Measurements from ENCODE around the gene RGPD8.
"Not testable (repeated sequence)": the region's sequence is repeated elsewhere in the genome, so short reads cannot be mapped to it uniquely, and the experiment has no call there.

Gene RGPD8

DNA sequence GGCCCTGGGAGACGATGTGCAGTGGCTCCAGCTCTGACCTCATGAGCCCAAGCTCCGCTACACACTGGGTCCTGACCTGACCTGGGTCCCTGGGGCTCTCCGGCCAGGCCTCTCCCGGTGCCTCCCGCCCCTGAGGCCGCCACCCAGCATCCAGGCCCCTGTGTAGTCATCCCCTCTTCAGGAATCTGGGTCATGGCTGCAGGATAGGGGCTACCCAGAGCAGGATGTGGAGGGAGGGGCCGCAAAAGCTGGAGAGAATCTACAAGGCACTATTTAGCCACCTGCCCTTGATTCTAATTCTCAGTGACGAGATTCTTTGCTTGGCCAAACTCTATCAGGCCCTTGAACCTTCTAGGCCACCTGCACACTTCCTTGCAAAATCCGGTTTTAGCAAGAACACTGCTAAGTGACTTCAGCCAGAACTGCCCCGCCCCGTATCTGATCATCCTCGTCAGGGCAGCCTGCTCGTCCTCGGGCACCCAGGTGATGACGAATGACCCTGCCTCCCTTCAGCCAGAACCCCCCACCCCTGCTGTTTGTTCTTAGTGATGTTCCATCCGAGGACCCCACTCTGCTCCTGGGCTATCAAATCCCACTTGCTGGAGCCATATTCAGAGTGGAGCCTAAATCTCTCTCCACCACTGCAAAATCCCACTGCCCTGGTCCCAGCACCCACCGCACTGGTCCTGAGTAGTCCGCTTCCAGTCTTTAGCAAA, 2.4 kb upstream of the RGPD8 start:
- DNase-seq (ENCODE audit: low read depth in 2 of 2), result not testable (repeated sequence)

DNA sequence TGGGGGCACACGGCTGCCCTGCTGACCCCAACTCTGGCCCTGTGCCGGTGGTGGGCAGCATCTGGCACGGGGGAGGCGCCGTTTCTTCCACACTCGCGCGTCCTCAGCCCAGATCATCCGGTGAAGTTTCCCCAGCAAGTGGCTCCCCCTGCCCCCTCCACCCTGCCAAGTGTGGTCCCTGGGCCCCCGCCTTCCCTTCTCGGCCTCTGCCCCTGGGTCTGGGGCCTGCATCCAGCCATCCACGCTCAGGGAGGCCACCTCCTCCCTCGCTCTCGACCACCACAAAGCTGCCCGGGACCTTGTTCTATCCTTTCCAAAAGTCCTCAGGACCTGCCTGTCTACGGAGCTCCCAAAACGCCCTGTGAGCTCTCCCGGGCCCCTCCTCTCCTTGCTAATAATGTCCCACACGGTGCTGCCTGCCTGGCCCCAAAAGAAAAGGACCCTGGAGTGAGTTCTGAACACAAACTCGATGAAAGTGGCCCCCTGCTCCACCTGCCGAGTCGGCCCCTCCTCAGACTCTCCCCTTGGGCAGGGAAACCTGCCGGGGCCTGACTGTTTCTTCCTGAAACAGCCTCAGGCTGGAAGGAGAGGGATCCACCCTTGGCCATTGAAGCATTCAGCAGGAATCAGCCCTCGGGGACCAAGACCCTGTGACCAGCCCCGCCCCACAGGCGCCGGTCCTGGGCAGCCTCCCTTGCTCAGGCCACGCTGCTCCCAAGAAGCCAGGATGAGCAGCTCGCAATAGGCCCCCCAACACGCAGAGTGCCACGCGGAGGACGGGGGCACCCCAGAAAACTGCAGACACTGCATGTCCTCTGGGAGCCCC, 1.7 kb upstream of the RGPD8 start:
- DNase-seq (ENCODE audit: low read depth in 2 of 2), result not testable (repeated sequence)

DNA sequence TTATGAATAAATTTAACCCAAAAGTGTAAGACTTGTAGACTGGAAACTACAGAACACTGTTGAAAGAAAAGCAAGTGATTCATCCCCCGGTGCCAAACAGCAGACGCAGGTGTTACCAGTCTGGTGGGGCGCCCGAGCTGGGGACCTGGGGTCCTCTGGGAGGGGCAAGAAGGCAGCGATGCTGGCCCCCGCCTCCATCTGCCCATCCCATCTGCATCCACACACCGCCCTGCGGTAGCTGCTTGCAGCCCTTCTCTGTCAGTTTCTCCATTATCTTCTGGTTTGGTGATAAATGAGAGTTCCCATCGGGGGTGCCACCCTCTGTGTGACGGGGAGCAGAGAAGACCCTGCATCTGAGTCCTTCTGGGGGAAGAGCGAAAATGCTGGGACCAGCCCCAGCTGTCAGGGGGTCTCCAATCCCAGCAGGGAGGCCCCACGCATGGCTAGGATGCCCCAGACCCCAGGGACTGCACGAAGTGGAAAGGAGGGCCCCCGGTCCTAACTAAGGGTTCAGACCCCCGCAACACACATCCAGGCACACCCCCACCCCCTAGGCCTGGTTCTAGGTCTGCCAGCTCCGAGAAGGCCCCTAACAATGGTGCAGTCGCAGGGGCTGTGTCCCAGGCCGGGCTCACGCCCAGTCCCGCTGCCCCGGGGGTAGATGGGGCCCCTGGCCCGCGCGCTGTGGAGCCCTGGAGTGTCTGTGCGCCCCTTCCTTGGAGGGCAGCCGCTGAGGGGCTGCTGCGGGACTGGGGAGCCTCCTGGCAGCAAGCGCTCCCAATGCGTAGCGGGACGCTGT, 686 bp upstream of the RGPD8 start:
- no peak for DNase-seq (ENCODE audit: low read depth in 2 of 2)

DNA sequence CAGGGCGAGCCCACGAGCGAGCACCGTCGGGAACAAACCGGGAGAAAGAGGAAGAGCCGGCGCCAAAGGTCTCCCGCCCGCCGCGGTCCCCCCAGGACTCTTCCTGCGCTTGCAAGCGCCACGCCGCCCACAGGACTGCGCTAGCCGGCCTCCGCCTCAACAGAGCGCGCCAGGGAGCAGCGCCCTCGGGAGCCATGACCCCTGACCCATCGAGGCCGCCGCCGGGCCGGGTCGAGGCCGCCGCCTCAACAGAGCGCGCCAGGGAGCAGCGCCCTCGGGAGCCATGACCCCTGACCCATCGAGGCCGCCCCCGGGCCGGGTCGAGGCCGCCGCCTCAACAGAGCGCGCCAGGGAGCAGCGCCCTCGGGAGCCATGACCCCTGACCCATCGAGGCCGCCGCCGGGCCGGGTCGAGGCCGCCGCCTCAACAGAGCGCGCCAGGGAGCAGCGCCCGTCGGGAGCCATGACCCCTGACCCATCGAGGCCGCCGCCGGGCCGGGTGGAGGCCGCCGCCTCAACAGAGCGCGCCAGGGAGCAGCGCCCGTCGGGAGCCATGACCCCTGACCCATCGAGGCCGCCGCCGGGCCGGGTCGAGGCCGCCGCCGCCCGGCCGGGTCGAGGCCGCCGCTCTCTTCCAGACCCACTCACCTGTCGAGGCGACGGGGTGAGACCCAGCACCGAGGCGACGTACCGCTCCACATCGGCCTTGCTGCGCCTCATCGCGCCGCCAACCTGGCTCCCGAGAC, 538 bp downstream of the RGPD8 start:
- not testable (repeated sequence) for DNase-seq (ENCODE audit: low read depth in 2 of 2)

DNA sequence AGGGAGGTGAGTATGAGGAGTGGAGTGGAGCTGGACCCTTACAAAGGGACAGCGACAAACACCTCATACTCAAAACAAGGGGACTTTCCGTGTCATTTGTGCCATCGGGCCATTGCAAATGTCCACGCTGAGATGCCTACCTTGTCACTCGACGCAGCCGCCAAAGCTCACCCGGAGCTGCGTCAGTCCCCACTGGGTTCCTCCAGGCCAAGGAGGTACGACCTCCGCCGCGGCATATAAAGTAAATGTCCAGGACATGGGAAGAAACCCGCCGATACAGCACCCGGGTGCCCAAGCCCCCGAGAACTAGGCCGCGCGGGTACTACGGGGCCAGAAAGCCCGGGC, 1.1 kb downstream of the RGPD8 start:
- DNase-seq (ENCODE audit: low read depth in 2 of 2), result not testable (repeated sequence)

DNA sequence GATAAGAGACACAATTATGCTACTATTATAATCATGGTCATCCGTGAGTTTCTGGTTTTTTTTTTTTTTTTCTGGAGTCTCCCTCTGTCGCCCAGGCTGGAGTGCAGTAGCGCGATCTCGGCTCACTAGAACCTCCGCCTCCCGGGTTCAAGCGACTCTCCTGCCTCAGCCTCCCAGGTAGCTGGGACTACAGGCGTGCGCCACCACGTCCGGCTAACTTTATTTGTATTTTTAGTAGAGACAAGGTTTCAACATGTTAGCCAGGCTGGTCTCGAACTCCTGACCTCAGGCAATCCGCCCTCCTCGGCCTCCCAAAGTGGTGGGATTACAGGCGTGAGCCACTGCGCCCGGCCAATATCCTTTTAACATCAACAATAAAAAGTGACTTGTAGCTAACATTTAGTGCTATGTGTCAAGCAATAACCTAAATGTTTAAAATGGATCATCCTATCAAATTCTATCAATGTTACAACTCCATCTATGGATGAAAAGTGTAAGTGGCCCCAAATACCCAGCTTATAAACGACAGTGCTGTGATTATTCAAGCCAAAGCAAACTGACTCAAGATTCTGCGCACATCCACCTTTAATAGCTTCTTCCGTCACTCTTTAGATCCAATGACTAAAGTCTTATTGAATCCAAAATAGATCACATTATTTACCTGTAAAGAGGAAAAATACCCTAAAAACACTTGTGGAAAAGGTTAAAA, 1.7 kb downstream of the RGPD8 start:
- peak; percentile 22 for DNase-seq (ENCODE audit: low read depth in 2 of 2)

DNA sequence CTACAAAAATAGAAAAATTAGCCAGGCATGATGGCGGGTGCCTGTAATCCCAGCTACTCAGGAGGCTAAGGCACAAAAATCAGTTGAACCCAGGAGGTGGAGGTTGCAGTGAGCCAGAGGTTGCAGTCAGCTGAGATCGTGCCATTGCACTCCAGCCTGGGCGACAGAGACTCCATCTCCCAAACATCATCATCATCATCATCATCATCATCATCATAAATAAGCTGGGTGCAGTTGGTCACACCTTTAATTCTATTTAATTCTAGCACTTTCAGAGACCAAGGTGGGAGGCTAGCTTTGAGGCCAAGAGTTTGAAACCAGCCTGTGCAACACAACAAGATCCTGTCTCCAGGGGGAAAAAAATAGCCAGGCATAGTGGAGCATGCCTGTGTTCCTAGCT, 8.9 kb downstream of the RGPD8 start:
- DNase-seq (ENCODE audit: low read depth in 2 of 2), result not testable (repeated sequence)

DNA sequence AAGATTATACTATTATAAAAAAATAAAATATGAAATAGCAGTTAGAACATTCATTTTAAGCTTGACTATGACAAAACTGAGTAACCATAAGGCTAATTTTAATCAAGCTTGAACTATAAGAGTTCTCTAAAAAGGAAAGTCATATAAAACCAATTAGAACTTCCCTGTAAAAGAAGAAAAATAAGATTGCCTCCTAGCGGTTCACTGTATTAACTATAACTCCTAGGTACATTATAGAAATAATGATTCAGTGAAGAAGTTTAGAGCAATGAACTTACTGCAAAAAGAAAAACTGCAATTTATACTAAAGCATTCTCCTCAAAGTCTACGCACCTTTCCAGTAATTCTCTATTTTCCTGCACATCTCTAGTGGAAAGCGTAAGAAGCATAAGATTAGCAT, 16.6 kb downstream of the RGPD8 start:
- not testable (repeated sequence) for DNase-seq (ENCODE audit: low read depth in 2 of 2)

DNA sequence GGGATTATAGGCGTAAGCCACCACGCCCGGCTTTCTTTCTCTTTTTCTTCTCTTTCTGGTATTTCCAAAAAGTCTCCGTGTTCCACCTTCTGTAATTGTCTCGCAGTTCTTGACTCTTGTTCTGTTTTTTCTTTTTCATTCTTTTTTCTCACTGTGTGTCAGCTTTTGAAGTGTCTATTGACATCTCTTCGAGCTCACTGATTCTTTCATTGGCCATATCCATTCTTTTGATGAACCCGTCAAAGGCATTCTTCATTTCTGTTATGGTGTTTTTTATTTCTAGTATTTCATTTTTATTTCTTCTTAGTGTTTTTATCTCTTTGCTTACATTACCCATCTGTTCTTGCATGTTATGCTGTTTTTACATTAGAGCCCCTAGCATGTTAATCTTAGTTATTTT, 73.4 kb downstream of the RGPD8 start:
- DNase-seq (ENCODE audit: low read depth in 2 of 2), result not testable (repeated sequence)

DNA sequence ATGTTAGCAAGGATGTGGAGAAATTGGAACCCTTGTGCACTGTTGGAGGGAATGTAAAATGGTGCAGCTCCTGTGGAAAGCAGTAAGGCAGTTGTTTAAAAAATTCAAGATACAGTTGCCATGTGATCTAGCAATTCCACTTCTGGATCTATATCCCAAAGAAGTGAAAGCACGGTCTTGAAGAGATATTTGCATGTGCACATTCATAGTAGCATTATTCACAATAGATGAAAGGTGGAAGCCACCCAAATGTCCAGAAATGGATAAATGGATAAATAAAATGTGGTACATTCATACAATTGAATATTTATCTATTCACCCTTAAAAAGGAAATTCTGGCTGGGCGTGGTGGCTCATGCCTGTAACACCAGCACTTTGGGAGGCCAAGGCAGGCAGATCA, 79.1 kb downstream of the RGPD8 start:
- DNase-seq (ENCODE audit: low read depth in 2 of 2), result not testable (repeated sequence)

DNA sequence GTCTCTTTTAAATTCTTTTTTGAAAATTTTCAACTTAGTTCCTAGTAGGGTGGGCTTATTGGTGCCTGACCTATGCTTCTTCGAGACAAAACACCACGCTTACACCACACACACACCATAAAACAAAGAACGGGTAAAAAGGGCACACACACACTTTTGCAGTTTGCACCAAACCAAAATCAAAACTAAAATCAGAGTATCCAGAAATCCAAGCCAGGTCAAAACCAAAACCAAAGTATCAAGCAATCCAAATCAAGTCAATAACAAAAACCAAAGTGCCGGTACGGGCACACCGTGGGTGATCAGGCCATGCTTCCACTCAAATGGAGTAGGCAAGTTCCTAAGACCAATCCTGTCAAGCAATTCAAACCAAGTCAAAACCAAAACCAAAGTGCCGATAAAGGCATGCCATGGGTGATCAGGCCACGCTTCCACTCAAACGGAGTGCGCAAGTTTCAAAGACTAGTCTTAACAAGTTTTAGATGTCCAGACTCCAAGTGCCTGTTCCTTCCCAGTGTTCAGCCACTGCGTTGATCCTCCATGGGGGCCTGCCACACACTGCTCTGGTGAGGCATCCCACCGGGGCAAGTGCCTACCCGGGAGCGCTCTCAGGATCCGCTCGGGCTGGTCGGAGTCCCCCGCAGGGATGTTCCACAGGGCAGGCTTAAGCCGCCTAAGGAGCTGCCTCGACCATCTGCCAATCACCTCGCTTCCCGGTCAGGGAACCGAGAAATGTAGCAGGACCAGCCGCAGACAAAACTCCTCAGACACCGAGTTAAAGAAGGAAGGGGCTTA, 80.4 kb downstream of the RGPD8 start:
- DNase-seq (ENCODE audit: low read depth in 2 of 2), result not testable (repeated sequence)

DNA sequence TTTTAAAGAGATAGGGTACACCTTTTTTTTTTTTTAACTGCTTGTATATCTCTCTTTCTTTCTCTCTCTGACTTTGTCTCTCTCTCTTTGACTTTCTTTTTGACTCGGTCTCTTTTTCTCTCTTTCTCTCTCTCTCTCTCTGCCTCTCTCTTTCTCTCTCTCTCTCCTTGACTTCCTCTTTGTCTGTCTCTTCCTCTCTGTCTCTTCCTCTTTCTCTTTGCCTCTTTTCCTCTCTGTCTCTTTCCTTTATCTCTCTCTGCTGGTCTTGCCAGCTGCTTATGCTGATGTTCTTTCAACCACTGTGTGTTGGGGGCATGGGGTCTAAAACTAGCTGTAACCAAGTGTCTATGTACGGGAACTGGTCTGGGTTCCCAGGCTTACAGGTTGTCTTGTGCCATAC, 81.2 kb downstream of the RGPD8 start:
- DNase-seq (ENCODE audit: low read depth in 2 of 2), result not testable (repeated sequence)

DNA sequence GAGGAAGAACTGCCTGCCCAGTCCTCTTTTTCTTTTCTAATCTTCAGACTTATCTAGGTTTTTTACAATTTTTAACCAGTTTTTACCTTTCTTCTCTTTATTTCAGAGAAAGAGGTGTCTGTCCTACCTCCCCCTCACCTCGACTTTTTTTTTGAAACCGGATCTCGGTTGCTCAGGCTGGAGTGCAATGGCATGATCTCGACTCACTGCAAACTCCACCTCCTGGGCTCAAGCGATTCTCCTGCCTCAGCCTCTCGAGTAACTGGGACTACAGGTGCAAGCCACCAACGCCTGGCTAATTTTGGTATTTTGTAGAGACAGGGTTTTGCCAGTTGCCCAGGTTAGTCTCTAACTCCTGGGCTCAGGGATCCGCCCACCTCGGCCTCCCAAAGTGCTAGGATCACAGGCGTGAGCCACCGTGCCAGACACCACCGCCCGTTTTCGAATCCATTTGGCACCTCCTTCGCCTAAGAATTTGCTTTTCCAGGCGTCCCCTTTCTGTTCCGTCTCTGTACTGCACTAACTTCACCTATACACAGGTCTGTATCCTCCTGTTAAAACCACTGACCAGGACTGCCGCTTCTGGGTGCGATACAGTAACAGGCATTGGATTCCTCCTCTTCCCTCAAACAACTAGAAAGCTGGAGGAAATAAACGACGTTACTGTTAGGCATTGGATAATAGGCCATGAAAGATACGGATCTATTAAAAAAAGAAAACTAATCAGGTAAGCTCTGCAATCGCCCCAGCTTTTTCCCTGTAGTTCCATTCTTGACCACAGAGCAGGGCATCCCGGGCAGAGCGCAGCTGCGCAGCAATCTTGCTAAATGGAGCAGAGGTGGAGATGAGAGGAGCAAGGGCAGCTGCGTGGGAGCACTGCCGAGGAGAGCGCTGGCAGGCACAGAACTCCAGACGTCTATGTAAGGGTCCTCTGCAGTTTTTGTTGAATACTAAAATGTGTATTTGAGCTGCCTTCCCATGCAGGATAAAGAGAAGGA, 88.1 kb downstream of the RGPD8 start:
- no peak for DNase-seq (ENCODE audit: low read depth in 2 of 2)

DNA sequence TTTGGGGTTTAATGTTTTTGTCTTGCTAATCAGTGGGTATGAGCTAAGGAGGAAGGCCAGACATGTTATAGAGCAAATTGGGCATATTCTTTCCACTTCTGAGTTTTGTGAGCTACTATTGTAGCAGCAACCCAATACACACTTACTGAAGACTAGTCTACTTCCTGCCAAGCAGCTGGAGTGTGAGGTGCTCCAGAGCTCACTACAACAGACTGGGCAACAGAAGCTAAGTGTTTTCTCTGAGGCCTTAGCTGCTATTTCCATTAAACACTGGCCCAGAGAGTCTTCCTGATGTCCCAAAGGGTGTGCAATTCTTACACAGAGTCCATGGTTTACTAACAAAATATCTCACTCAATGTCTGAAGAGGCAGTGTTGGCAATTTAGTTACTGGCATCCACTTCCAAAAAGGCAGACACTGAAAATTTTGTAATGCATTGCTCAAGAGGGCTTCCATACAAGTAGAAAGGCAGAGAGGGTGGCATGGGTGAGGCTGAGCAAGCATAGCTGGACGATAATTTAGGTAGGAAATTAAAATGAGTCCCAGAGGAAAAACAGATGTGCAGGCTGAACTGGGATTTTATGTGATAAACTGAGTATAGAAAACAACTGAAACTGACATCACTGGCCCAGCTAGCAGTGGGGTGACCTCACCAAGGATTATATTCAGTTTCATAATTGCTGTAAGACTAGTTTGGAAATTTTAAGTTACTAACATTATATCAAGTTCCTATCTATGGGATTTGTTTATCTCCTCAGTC, 89.4 kb downstream of the RGPD8 start:
- no peak for DNase-seq (ENCODE audit: low read depth in 2 of 2)

DNA sequence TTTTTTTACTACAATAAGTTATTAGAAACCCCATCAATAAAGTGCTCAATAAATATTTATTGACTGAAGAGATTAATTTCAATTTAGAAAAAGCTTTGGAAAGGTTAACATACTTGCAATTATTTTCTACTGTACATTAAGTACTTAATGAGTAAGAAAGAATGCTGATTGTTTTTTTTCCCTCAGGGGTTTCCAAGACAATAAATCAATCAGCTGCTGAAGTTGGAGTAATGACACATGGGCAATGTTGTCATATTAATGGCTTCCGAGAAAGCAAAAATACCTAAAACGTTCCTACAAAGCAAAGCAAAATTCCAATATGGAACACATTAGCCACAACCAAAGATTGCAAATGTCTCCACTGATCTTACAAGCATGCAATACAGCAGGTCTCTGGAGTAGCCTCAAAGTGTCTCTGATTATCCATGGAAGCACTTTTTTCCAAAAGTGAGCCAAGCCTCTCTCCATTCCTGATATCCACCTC, 91.3 kb downstream of the RGPD8 start:
- DNase-seq (ENCODE audit: low read depth in 2 of 2), result peak; percentile 34 to 40

DNA sequence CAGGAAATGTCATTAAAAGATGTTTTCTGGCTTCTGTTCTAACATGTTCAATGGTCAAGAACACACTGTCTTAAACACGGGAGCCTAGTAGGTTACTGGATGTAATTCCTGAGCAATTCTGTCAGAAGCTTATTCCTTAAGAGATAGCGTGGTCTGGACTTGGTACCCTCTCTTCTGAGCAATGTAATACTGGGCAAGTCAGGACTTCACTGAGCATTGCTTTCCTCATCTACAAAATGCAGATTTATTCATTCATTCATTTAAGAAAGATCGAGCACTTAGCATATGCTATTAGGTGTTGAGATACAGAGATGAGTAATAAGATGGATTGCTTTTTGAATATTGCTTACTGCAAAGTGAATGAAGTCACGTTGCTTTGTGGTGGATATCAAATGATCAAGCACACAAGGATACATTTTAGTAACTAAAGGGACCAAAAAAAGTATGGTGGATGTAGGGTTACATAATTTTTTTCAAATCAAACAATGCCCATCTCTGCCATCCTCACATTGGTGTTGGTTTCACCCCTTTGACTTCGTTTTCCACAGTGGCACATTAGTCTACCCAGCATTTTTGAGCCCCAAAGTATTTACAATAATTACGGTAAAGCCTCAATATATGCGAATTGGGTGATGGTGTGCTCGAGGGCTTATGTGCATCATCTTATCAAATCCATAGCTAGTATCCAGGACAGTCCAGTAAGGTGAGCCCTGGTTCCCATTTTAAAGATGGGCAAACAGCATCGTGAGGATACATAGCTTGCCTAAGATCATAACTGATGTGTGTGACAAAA, 92.8 kb downstream of the RGPD8 start:
- no peak for DNase-seq (ENCODE audit: low read depth in 2 of 2)

DNA sequence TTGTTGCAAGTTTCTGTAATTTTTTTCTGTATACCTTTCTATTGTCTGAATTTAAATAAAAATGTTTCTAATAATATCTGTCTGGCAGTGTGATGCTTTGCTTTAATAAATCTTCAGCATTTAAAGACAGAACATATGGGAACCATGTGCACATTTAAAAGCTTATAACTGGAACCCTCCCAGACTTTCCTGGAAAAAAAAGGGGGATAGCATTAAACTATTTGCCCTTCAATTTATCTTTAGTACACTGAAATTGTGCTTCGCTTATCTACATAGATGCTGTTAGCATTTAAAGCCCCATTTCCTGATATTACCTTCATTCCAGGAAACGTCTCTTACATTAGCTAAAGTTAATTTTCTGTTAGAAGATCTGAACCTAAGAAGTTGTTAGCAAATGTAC, 93.5 kb downstream of the RGPD8 start:
- DNase-seq (ENCODE audit: low read depth in 2 of 2), result peak; percentile 12 to 27

All from fibroblast of skin of left quadriceps (primary cell).